C4-2B (cell line): Measurements from ENCODE around the gene TMEM163.

Experiments used
- H3K27ac ChIP-seq: fragments of 450-650 bp; 2 replicates; pipeline ENCODE4 v1.5.1; 2017
- CTCF ChIP-seq: fragments of 450-650 bp; conservative IDR thresholded peaks from 2 replicates; pipeline ENCODE4 v1.5.1; 2017; ENCODE audit warnings: mild to moderate bottlenecking
- ZFX ChIP-seq: fragments of 450-650 bp; IDR thresholded peaks from 2 replicates; pipeline ENCODE4 v1.6.1; 2017

TMEM163 gene

DNA sequence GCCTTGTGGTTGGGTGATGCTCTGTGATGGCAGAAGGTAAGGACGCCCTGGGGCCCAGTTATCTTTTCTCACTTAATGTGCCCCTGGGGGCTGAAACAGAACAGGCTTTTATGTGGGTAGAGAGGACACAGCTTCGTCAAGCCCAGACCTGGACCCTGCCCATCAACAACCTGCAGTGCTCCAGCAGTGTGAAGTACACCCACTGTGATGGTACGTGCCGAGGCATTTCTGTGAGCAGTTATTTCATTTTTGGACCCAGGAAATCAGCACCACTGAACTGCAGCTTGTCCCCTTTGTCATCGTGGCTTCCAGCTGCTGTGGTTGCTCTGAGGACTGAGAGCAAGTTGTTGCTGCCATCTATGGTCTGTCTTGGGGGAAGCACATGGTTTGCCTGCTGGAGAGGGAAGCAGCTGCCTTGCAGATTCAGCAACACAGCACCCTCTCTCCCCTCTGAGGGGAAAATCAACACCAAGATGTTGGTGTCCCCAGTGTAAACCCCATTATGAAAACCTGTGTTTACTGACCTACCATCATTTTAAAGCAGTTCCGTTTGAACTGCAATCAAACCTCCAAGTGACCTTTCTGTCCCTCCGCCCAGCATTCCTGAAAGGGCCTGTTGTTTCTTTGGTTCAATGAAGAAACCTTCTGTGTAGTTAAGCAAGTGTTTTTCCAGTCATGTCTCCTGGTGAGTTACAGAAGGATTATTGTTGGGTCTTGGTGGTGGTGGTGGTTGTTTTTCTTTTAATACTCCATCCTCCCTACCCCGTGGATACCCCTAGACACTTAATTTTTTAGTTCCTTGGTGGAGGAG is 306.8 kb downstream of the TMEM163 start:
- no peak overlapping the region for H3K27ac ChIP-seq
- no peak for TF ChIP-seq ZFX
- peak; percentile 48 for TF ChIP-seq CTCF

GRCh38 chr2:134411279-134411827 is 307.4 kb downstream of the TMEM163 start:
- TF ChIP-seq CTCF: no peak
- TF ChIP-seq ZFX: no peak
- H3K27ac ChIP-seq: no peak overlapping the region

GRCh38 chr2:134410831-134411231 is 308.0 kb downstream of the TMEM163 start:
- TF ChIP-seq CTCF (no peak), ZFX (no peak)
- no peak overlapping the region for H3K27ac ChIP-seq

- TF ChIP-seq CTCF (no peak), ZFX (no peak)
- H3K27ac ChIP-seq: no peak overlapping the region
Observed at GRCh38 chr2:134410006-134410405, 308.8 kb downstream of the TMEM163 start.

- no peak overlapping the region for H3K27ac ChIP-seq
- no peak for TF ChIP-seq CTCF
- no peak for TF ChIP-seq ZFX
Observed at GRCh38 chr2:134408791-134409190, 310.0 kb downstream of the TMEM163 start.

- TF ChIP-seq CTCF: no peak
- no peak for TF ChIP-seq ZFX
- no peak overlapping the region for H3K27ac ChIP-seq
Observed at GRCh38 chr2:134408386-134408785, 310.4 kb downstream of the TMEM163 start.

DNA sequence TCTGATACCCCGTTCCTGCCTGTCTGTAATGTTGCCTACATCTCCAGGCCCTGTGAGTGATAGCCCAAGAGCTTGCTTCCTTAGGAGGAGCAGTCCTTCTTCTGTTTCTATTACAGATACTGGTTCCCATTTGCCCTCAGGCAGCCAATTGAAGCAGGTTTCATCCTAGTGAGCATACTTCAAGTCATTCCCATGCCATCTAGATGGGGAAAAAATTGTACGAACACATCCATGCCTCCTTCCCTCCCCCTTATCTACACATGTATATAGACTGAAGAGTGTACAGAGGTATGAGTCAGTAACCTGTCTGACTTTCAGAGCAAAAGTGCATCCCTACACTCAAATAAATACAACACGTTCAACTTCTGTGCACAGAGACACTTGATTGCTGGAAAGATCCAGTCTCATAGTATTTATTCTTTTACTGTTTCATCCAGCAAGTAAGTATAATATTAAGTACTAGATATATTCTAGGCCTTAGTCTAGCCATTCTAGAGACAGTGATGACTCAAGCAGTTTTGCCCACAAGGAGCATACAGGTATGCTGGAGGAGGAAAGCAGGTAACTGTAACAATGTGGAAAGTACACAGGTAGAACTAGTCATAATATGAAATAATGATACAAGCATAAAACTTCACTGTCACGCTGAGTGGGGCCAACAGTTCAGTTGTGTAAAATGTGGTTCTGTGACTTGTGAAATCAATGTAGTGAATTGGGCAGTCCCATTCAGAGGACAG is 311.5 kb downstream of the TMEM163 start:
- no peak overlapping the region for H3K27ac ChIP-seq
- TF ChIP-seq CTCF (no peak), ZFX (no peak)
